GM23338 (cell line): ENCODE results near the gene FABP6. TPM values are rescaled to one million over a fixed set of nuclear protein-coding genes. Genes with fewer than 3 reads are reported as not detected.

Source experiments
- ATAC-seq: fragments of 200-7000 bp; cut with Tn5 transposase; 3 replicates; pipeline ENCODE4 v1.9.1; 2020
- DNase-seq: peaks from one replicate; pipeline ENCODE4 v3.0.0-alpha.2; 2015; ENCODE audit warnings: low spot score
- H2AFZ ChIP-seq: fragments of 200-600 bp; sonication (generic); 2 replicates; pipeline ENCODE4 v1.8.0; 2016; ENCODE audit warnings: antibody characterized with exemption, mild to moderate bottlenecking, moderate library complexity
- H3F3A ChIP-seq: fragments of 200-600 bp; sonication (generic); replicated peaks from 2 replicates; pipeline ENCODE4 v1.8.0; 2017; ENCODE audit warnings: antibody characterized with exemption, mixed run types, low read depth
- H3K27ac ChIP-seq: fragments of 200-600 bp; sonication (generic); 2 replicates; pipeline ENCODE4 v1.6.1; 2016; ENCODE audit warnings: low read depth
- H3K27me3 ChIP-seq: fragments of 200-600 bp; sonication (generic); 2 replicates; pipeline ENCODE4 v1.8.0; 2016; ENCODE audit warnings: mild to moderate bottlenecking, mixed run types, moderate library complexity; ENCODE audit not compliant: insufficient read depth
- H3K36me3 ChIP-seq: fragments of 200-600 bp; sonication (generic); 2 replicates; pipeline ENCODE4 v1.8.0; 2016; ENCODE audit warnings: mild to moderate bottlenecking; ENCODE audit not compliant: insufficient read depth
- H3K4me1 ChIP-seq: fragments of 200-600 bp; sonication (generic); 2 replicates; pipeline ENCODE4 v1.8.0; 2016; ENCODE audit warnings: mild to moderate bottlenecking, moderate library complexity; ENCODE audit not compliant: insufficient read depth
- H3K4me2 ChIP-seq: fragments of 200-600 bp; sonication (generic); 2 replicates; pipeline ENCODE4 v1.7.1; 2017; ENCODE audit warnings: mixed run types
- H3K4me3 ChIP-seq: fragments of 200-600 bp; sonication (generic); 2 replicates; pipeline ENCODE4 v1.6.1; 2016; ENCODE audit warnings: mixed run types
- H3K79me2 ChIP-seq: fragments of 200-600 bp; sonication (generic); replicated peaks from 2 replicates; pipeline ENCODE4 v1.8.0; 2017; ENCODE audit warnings: mild to moderate bottlenecking; ENCODE audit not compliant: insufficient read depth
- H3K9me2 ChIP-seq: fragments of 200-600 bp; sonication (generic); 2 replicates; pipeline ENCODE4 v1.8.0; 2017; ENCODE audit not compliant: insufficient read depth
- H4K20me1 ChIP-seq: fragments of 200-600 bp; sonication (generic); replicated peaks from 2 replicates; pipeline ENCODE4 v1.8.0; 2017; ENCODE audit warnings: mild to moderate bottlenecking; ENCODE audit not compliant: insufficient read depth
- H3K27ac Mint-ChIP-seq: 2 replicates; pipeline ENCODE4 v1.8.0; 2020; ENCODE audit warnings: inconsistent platforms, mild to moderate bottlenecking, moderate library complexity, mixed read lengths
- H3K27me3 Mint-ChIP-seq: 3 replicates; pipeline ENCODE4 v1.8.0; 2022; ENCODE audit warnings: low read depth, mild to moderate bottlenecking, moderate library complexity, mixed read lengths, inconsistent platforms; ENCODE audit not compliant: insufficient read depth, poor library complexity
- H3K36me3 Mint-ChIP-seq: 3 replicates; pipeline ENCODE4 v1.8.0; 2021; ENCODE audit warnings: low read depth, mild to moderate bottlenecking, inconsistent platforms, moderate library complexity, mixed read lengths
- H3K4me1 Mint-ChIP-seq: 3 replicates; pipeline ENCODE4 v1.8.0; 2020; ENCODE audit warnings: mild to moderate bottlenecking, inconsistent platforms, mixed read lengths
- H3K4me3 Mint-ChIP-seq: 3 replicates; pipeline ENCODE4 v1.8.0; 2021; ENCODE audit warnings: moderate library complexity, mild to moderate bottlenecking, inconsistent platforms, mixed read lengths
- H3K9me3 Mint-ChIP-seq: 3 replicates; pipeline ENCODE4 v1.8.0; 2020; ENCODE audit warnings: moderate library complexity, mild to moderate bottlenecking, inconsistent platforms, mixed read lengths
- CREB1 ChIP-seq: fragments of 250-450 bp; sonication (Bioruptor Pico); IDR thresholded peaks from 2 replicates; pipeline ENCODE4 v1.5.0; 2020; ENCODE audit warnings: low read depth, mild to moderate bottlenecking, moderate library complexity
- EZH2 ChIP-seq: fragments of 200-600 bp; sonication (generic); IDR thresholded peaks from one replicate; pipeline ENCODE4 v1.8.0; 2017; ENCODE audit warnings: antibody characterized with exemption, mild to moderate bottlenecking, low read depth; ENCODE audit not compliant: unreplicated experiment
- EZH2phosphoT487 ChIP-seq: fragments of 200-600 bp; sonication (generic); IDR thresholded peaks from one replicate; pipeline ENCODE4 v1.8.1; 2018; ENCODE audit warnings: antibody characterized with exemption; ENCODE audit not compliant: unreplicated experiment
- JUNB ChIP-seq: IDR thresholded peaks from one replicate; pipeline ENCODE4 v1.6.1; 2016; ENCODE audit warnings: antibody characterized with exemption; ENCODE audit not compliant: unreplicated experiment
- NANOG ChIP-seq: IDR thresholded peaks from 2 replicates; pipeline ENCODE4 v1.6.1; 2016; ENCODE audit warnings: antibody characterized with exemption, borderline replicate concordance
- POLR2AphosphoS5 ChIP-seq: IDR thresholded peaks from 2 replicates; pipeline ENCODE4 v1.6.1; 2016; ENCODE audit warnings: antibody characterized with exemption, low read depth
- polyA plus RNA-seq: library from polyadenylated mRNA; unstranded; fragments of >200 nt; fragmentation: Nextera tagmentation; extraction: Ambion mirVana; gene quantifications from 2 replicates; pipeline ENCODE4 v1.2.1, GENCODE V29; 2016
- total RNA-seq: library from RNA; depleted of rRNA; stranded (reverse); fragments of >200 nt; shearing (Covaris generic); gene quantifications from 2 replicates; pipeline ENCODE4 v1.2.3, GENCODE V29; 2014
- TF ChIP-seq, protein P1 (sequence below): fragments of 250-450 bp; sonication (Bioruptor Pico); IDR thresholded peaks from 2 replicates; pipeline ENCODE4 v1.5.0; 2020; ENCODE audit warnings: mild to moderate bottlenecking, moderate library complexity

Gene FABP6
- total and polyA plus RNA-seq, 2 experiments from 2014 or later, result 2.2 to 7.5 TPM

- Histone ChIP-seq H3K27ac (peak overlapping the region; percentile 76), H3F3A (peaks cover 10% of the 10 kb centered on the region), H3K4me1 (peaks cover 30% of the 10 kb centered on the region), H3K27me3 (no peaks in the 10 kb centered on the region), H3K36me3 (peaks cover 13% of the 10 kb centered on the region; the same call in 1 of the 2 replicates), H4K20me1 (no peaks in the 10 kb centered on the region), H3K4me3 (no peak overlapping the region), H2AFZ (no peak overlapping the region), H3K4me2 (peak overlapping the region; percentile 64), H3K79me2 (peaks cover 9% of the 10 kb centered on the region; the same call in 1 of the 2 replicates), H3K9me2 (no peaks in the 10 kb centered on the region)
- Mint-ChIP-seq H3K4me1 (peaks cover 42% of the 10 kb centered on the region), H3K27ac (0 out of 2 replicates have a peak overlapping the region, but pooled peaks have one; percentile 1), H3K9me3 (no peaks in the 10 kb centered on the region), H3K4me3 (no peak overlapping the region), H3K36me3 (peaks cover 39% of the 10 kb centered on the region), H3K27me3 (no peaks in the 10 kb centered on the region)
- ATAC-seq (peak; percentile 47), DNase-seq (no peak)
- TF ChIP-seq POLR2AphosphoS5 (no peak), EZH2phosphoT487 (no peak), NANOG (no peak), CREB1 (CRISPR knock-in tag) (no peak), EZH2 (no peak), JUNB (no peak)
- TF ChIP-seq, protein P1, sequence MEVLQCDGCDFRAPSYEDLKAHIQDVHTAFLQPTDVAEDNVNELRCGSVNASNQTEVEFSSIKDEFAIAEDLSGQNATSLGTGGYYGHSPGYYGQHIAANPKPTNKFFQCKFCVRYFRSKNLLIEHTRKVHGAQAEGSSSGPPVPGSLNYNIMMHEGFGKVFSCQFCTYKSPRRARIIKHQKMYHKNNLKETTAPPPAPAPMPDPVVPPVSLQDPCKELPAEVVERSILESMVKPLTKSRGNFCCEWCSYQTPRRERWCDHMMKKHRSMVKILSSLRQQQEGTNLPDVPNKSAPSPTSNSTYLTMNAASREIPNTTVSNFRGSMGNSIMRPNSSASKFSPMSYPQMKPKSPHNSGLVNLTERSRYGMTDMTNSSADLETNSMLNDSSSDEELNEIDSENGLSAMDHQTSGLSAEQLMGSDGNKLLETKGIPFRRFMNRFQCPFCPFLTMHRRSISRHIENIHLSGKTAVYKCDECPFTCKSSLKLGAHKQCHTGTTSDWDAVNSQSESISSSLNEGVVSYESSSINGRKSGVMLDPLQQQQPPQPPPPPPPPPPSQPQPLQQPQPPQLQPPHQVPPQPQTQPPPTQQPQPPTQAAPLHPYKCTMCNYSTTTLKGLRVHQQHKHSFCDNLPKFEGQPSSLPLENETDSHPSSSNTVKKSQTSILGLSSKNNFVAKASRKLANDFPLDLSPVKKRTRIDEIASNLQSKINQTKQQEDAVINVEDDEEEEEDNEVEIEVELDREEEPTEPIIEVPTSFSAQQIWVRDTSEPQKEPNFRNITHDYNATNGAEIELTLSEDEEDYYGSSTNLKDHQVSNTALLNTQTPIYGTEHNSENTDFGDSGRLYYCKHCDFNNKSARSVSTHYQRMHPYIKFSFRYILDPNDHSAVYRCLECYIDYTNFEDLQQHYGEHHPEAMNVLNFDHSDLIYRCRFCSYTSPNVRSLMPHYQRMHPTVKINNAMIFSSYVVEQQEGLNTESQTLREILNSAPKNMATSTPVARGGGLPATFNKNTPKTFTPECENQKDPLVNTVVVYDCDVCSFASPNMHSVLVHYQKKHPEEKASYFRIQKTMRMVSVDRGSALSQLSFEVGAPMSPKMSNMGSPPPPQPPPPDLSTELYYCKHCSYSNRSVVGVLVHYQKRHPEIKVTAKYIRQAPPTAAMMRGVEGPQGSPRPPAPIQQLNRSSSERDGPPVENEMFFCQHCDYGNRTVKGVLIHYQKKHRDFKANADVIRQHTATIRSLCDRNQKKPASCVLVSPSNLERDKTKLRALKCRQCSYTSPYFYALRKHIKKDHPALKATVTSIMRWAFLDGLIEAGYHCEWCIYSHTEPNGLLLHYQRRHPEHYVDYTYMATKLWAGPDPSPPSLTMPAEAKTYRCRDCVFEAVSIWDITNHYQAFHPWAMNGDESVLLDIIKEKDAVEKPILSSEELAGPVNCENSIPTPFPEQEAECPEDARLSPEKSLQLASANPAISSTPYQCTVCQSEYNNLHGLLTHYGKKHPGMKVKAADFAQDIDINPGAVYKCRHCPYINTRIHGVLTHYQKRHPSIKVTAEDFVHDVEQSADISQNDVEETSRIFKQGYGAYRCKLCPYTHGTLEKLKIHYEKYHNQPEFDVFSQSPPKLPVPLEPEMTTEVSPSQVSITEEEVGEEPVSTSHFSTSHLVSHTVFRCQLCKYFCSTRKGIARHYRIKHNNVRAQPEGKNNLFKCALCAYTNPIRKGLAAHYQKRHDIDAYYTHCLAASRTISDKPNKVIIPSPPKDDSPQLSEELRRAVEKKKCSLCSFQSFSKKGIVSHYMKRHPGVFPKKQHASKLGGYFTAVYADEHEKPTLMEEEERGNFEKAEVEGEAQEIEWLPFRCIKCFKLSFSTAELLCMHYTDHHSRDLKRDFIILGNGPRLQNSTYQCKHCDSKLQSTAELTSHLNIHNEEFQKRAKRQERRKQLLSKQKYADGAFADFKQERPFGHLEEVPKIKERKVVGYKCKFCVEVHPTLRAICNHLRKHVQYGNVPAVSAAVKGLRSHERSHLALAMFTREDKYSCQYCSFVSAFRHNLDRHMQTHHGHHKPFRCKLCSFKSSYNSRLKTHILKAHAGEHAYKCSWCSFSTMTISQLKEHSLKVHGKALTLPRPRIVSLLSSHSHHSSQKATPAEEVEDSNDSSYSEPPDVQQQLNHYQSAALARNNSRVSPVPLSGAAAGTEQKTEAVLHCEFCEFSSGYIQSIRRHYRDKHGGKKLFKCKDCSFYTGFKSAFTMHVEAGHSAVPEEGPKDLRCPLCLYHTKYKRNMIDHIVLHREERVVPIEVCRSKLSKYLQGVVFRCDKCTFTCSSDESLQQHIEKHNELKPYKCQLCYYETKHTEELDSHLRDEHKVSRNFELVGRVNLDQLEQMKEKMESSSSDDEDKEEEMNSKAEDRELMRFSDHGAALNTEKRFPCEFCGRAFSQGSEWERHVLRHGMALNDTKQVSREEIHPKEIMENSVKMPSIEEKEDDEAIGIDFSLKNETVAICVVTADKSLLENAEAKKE (CRISPR knock-in tag), result no peak
Measured at GRCh38 chr5:160272264-160272663, 43.0 kb downstream of the FABP6 start.
